ENCODE results near the gene MAP3K2. TPM values are rescaled to one million over a fixed set of nuclear protein-coding genes. Genes with fewer than 3 reads are reported as not detected.

Gene MAP3K2
- total RNA-seq, 4 donors from 2014 or later = 38.8 to 70.2 (median 52.0) TPM

DNA sequence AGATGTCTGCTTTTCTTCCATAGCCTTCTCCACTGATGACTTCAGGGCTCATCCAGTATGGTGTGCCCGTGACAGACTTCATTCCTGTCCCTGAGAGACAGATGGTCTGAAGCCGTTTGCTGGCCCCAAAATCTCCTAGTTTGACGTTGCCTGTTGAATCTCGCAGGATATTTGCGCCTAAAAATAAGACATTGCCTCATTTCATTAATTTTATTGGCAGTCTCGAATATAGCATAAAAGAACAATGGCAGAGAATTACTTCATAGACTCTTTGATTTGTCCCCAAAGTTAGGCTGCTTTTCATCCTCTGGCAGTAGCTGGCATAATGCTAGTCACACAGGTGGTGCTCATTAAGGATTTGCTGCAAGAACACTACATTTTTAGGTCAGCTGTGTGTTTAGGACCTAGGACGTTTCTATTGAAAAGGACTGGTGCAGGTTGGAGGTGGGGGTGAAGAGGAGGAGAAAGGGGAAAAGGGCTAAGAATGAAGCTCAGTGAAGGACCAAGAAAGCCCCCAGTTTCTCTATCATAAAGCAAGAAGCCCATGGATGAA lies 79.1 kb downstream of the MAP3K2 start:
- TF ChIP-seq, protein P1, sequence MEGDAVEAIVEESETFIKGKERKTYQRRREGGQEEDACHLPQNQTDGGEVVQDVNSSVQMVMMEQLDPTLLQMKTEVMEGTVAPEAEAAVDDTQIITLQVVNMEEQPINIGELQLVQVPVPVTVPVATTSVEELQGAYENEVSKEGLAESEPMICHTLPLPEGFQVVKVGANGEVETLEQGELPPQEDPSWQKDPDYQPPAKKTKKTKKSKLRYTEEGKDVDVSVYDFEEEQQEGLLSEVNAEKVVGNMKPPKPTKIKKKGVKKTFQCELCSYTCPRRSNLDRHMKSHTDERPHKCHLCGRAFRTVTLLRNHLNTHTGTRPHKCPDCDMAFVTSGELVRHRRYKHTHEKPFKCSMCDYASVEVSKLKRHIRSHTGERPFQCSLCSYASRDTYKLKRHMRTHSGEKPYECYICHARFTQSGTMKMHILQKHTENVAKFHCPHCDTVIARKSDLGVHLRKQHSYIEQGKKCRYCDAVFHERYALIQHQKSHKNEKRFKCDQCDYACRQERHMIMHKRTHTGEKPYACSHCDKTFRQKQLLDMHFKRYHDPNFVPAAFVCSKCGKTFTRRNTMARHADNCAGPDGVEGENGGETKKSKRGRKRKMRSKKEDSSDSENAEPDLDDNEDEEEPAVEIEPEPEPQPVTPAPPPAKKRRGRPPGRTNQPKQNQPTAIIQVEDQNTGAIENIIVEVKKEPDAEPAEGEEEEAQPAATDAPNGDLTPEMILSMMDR (IDR thresholded peaks at IDR 0.05) = no peak
- TF ChIP-seq POLR2A (IDR thresholded peaks at IDR 0.05) = no peak
- peaks cover 0 to 80% (median 0%) of the 10 kb centered on the region in 3 donors for H3K36me3 ChIP-seq

DNA sequence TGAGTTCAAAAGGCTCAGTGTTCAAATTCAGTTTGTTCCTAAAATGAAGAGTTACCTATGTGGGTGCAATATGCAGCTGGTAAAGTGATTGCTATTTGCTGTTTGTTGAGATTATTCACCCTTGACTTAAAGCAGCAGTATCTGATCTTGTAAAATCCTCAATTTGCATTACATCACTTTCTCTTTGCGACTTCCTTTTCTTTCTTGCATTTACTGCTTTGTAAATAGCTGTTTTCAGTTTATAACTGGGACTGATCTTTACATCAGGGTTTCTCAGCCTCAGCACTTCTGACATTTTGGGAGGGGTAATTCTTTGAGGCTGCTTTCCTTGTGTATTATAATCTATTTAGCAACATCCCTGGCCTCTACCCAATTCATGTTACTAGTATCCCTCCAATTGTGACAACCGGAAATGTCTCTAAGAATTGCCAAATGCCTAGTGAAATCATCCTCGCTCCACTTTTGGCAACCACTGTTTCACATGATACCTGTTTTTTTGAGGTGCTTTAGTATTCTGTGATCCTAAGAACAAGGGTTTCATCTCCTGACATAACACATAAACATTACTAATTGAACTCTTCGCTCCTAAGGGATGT lies 81.7 kb downstream of the MAP3K2 start:
- no peak overlapping the region for H3K4me3 ChIP-seq
- no peak for TF ChIP-seq POLR2A (IDR thresholded peaks at IDR 0.05)
- no peaks in the 10 kb centered on the region for H3K27me3 ChIP-seq
- H3K36me3 ChIP-seq = peaks cover 0 to 56% (median 0%) of the 10 kb centered on the region in 3 donors
- no peak for DNase-seq
- H3K27ac ChIP-seq = no peak overlapping the region
- no peaks in the 10 kb centered on the region for H3K4me1 ChIP-seq
- no peaks in the 10 kb centered on the region for H3K9me3 ChIP-seq

More for the DNA sequence above, 79.1 kb downstream of the MAP3K2 start:
- Histone ChIP-seq H3K9me3 (no peaks in the 10 kb centered on the region), H3K4me1 (no peaks in the 10 kb centered on the region), H3K27ac (no peak overlapping the region), H3K4me3 (no peak overlapping the region), H3K27me3 (no peaks in the 10 kb centered on the region)
- no peak for DNase-seq

DNA sequence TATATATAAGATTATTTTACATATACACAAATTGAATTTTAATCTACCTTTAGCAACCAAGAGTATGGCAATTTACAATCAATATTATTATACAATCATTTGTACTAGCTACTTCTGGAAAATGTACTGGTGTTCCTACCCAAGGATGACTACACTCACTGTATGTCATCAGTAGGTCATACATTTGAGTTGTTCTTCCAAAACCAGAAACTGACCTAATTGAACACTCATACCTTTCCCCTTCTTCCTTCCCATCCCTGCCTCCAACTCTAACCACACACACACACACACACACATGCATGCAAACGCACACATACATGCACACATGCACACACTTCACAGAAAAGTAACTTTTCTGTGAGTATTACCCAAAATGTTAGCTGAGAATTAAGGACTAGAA lies 85.6 kb downstream of the MAP3K2 start:
- Histone ChIP-seq H3K4me3 (no peak overlapping the region), H3K27ac (no peak overlapping the region), H3K36me3 (peaks cover 0 to 27% (median 0%) of the 10 kb centered on the region in 3 donors), H3K27me3 (no peaks in the 10 kb centered on the region), H3K9me3 (no peaks in the 10 kb centered on the region), H3K4me1 (no peaks in the 10 kb centered on the region)
- no peak for DNase-seq
- TF ChIP-seq, protein P1 (IDR thresholded peaks at IDR 0.05) = no peak
- TF ChIP-seq POLR2A (IDR thresholded peaks at IDR 0.05) = no peak

DNA sequence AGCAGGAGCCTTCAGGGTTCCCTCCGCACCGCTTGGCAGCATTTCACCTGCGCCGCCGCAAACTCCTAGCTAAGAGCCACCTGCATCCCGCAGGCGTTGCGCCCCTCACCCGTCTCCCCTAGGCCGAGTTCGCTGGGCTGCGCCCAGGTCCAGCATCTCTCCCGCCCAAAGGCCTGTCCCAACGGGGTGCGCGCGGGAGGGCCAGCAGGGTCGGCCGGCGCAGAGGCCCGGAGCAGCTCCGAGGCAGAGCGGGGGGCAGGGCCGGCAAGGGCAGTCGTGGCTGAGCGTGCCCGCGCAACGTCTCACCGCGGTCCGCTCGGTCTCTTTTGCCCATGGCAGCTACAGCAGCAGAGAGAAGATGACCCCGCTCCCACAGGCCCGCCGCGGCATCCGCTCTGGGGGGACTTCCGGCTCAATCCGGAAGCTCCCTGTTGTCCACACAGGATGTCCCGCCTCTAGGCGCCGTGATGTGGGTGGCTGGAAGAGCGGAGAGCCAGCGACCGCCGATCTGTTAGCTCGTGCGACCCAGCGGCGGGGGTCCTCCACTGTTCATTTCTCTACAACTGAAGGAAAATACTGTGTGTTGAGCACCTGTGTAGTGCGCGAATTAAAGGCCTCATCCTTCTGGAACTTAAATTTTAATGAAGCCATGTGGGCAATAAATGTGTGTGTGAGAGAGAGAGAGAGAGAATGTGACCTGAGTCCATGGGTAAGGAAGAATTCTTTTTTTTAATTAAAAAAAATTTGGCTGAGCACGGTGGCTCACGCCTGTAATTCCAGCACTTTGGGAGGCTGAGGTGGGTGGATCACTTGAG lies 93.8 kb downstream of the MAP3K2 start, which contains the start of gene ERCC3:
Gene ERCC3 (minus strand): TSS at position 397 of the 815 bp plus-strand sequence. CDS start 63 bp downstream, at position 334.
- Histone ChIP-seq H3K4me1 (peaks cover 0 to 12% (median 0%) of the 10 kb centered on the region in 4 donors), H3K36me3 (peaks cover 0 to 34% (median 0%) of the 10 kb centered on the region in 3 donors), H3K27ac (peak within 1 kb of the TSS; percentile 62 to 82 (median 74)), H3K4me3 (peak within 1 kb of the TSS; percentile 78 to 85 (median 81)), H3K9me3 (no peaks in the 10 kb centered on the region), H3K27me3 (no peaks in the 10 kb centered on the region)
- TF ChIP-seq POLR2A (IDR thresholded peaks at IDR 0.05) = peak; percentile 20 to 27
- TF ChIP-seq, protein P1 (IDR thresholded peaks at IDR 0.05) = peak in 1 of 6 experiments; percentile 8
- peak; percentile 83 to 92 (median 86) for DNase-seq

DNA sequence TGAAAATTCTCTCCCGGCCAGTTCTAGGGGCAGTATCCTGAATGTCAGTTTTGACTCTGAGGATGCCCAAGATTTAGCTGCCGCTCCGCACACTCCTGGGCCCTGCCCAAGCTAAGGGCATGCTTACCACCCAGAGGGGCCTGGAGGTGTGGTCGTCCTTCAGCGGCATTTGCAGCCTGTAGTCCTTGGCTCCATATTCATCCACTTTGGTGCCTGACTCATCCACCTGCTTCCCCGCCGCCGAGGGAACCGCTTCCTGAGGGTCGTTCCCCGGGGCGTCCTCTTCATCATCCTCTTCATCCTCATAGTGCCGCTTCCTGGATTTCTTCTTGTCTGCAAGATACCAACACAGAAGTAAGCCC lies 94.4 kb downstream of the MAP3K2 start:
- peaks cover 0 to 40% (median 0%) of the 10 kb centered on the region in 3 donors for H3K36me3 ChIP-seq
- DNase-seq = no peak

More for the DNA sequence above, 94.4 kb downstream of the MAP3K2 start:
- TF ChIP-seq POLR2A (IDR thresholded peaks at IDR 0.05) = no peak
- TF ChIP-seq, protein P1 (IDR thresholded peaks at IDR 0.05) = no peak
- peak overlapping the region; percentile 78 to 85 (median 81) for H3K4me3 ChIP-seq
- peaks cover 0 to 12% (median 0%) of the 10 kb centered on the region in 4 donors for H3K4me1 ChIP-seq
- peak overlapping the region; percentile 62 to 82 (median 74) for H3K27ac ChIP-seq
- H3K9me3 ChIP-seq = no peaks in the 10 kb centered on the region
- H3K27me3 ChIP-seq = no peaks in the 10 kb centered on the region
